Stimulated activated CD4-positive, alpha-beta T cell treated with anti-CD3 and anti-CD28 coated beads, TNF-alpha, amount 100 ng/mL, for 4 hours (primary cell): Measurements from ENCODE around the gene PRPF39.
"Not testable (repeated sequence)": the region's sequence is repeated elsewhere in the genome, so short reads cannot be mapped to it uniquely, and the experiment has no call there.

Experiments
- DNase-seq, 3 experiments: peaks; one replicate each; pipeline ENCODE4 v3.0.0-alpha.2; 2020; ENCODE audit warnings: low read depth in 3 of 3

Gene PRPF39

DNA sequence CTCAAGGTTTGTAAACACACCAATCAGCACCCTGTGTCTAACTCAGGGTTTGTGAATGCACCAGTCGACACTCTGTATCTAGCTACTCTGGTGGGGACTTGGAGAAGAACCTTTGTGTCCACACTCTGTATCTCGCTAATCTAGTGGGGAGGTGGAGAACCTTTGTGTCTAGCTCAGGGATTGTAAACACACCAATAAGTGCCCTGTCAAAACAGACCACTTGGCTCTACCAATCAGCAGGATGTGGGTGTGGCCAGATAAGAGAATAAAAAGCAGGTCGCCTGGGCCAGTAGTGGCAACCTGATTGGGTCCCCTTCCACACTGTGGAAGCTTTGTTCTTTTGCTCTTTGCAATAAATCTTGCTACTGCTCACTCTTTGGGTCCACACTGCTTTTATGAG lies 2.8 kb upstream of the PRPF39 start:
- not testable (repeated sequence) for DNase-seq

DNA sequence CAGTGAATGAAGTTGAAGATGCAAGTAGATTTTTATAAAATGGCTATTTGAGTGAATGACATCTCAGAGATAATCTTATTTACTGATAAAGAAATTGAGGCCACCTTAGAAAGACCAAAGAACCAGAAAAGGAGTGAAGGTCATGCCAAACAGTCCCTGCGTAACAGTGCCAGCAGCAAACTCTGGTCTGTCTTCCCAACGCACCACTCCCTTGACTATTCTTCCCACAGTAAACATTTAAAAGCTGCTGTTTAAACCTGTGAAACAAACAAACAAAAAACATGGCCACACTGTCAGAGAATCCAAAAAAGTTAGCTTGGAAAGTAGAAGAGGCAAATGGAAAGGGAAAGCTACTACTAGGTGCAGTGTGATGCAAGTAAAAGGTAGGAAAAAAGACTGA lies 1.5 kb upstream of the PRPF39 start:
- no peak for DNase-seq

DNA sequence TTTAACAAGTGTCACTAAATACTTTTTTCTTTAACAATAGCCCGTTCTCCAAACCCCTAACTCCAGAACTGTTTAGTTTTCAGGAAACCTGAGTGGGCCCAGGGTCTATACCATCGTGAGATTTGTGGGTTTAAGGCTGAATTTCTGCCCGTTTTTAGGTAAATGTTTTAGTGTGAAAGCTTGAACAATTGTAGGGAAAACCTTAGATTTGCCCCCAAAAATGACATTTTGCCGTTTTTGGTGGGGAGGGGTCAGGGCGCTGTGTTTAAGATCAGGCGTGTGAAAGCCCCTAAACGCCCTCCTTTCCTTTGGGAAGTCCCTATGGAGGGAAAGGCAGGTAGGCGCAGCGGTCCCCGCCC lies 320 bp upstream of the PRPF39 start:
- no peak for DNase-seq

DNA sequence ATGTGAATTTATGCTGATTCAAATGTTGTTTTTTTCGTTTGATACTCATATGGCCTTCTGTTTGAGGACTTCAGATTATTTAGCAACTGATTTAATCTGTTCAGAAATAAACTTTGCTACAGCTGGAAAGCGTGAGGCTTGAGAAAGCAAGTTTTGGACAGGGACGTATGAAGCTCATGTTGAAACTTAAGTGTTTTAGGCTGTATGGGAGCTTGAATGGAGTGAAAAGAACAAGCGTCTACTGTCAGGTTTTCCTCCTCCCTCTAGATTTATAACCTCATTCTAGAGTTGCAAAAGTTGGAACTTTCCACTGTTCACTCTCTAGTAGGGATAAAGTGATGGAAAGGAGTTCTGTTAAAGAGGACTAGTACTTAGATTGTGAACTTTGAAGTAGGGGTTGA lies 1.0 kb downstream of the PRPF39 start:
- DNase-seq = no peak

DNA sequence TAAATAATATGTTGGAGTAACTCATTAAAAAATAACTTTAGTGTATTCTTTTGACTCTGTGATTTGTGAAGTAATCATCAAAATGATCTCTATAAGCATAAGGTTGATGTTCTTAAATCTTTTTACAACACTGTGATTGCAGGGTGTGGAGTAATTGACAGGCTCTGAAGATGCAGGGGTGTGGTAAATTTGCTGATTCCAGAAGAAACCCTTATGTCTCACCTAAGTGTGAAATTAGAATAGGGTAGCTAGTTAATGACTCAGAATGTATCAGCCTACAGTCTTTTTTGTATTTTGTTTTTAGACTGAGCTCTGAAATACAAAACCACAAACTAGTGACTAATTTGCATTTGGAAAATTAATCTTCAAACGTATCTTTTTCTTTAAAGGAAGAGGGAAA lies 5.9 kb downstream of the PRPF39 start:
- no peak for DNase-seq

DNA sequence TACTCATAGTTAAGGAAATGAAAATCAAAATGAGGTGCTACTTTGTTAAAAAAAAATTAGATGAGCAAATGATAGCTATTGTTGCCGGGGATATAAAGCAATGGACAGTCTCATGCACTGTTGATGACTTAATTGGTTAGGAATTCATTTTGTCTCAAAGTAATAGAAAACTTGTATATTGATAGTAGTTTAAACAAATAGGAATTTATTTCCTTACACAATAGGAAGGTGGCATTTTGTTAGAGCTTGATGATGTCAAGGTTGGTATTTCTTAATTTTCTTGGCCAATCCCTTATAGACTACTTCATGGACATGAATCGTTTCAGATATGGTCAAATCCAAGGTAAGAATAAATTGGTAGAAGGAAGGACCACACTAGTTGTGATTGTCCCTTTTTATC lies 7.8 kb downstream of the PRPF39 start:
- no peak for DNase-seq

DNA sequence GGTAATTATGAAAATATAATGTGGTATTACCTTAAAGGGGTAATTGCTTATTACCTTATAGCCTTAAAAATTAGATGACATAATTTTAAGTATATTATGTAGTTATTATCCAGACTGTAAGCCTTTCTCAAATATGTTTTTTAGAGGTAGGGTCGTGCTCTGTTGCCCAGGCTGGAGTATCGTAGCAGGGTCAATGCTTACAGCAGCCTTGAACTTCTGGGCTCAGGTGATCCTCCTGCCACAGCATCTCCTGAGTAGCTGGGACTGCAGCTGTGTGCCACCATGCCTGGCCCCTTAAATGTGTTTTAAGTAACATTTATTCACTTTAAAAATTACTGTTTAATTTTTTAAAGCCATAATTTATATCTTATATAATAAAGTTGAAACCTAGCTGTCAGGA lies 10.4 kb downstream of the PRPF39 start:
- DNase-seq = no peak

DNA sequence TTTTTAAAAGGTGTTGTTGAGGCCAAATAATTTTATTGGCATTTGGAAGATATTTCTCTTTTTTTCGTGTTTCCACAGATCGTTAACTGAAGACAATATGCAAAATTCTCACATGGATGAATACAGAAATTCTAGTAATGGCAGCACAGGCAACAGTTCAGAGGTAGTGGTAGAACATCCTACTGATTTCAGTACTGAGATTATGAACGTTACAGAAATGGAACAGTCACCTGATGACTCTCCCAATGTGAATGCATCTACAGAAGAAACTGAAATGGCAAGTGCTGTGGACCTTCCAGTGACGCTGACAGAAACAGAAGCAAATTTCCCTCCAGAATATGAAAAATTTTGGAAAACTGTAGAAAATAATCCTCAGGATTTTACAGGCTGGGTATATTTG lies 11.2 kb downstream of the PRPF39 start:
- DNase-seq = no peak

DNA sequence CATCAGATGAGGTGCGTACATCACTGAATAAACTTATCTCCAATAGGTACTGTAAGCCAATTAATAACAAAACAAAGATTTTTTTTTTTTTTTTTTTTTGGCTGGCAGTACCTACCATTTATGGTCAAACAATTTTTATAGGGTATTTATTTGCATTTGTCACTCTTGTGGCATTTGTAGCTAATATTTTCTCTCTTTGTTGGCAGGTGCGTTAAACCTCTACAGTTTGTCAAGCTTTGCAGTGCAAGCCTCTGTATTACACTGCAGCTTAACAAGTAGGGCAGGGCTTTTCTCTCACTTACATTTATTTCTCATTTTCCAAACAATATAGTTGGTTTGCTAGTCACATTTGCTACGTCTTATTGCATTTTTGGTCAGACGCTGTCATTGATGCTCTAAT lies 12.3 kb downstream of the PRPF39 start:
- DNase-seq = no peak

DNA sequence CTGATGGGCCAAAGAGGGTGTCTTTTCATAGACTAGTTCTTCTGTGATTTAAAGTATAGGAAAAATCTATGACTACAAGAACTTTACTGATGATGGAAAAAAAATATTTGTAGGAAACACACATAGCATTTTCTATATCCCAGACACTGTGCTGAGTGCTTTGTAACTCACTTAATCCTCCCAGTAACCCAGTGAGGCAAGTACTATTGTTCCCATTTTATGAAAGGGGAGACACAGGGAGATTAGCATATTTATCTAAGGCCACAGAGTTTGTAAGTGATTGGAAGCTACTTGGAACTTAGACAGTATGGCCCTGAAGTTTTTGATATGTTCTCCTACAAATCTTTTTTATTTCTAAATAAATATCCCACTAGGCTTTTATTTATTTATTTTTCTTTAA lies 19.9 kb downstream of the PRPF39 start:
- no peak for DNase-seq

DNA sequence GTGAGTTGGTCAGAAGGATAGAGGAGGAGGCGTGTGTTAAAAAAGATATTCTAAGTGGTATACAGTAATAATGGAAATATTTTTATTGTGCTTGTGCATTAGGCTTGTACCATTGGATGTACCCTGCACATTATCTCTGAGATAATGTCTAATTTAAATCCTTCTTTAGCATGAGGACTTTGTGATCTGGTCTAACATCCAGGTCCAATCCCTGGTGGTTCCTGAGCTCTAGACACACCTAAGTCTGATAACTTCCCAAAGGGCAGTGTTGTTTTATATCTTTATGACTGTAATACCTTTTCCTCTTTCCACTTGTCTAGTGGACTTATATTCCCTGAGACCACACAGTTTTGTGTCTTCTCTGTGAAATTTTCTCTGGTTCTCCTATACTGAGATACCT lies 20.6 kb downstream of the PRPF39 start:
- DNase-seq = no peak

DNA sequence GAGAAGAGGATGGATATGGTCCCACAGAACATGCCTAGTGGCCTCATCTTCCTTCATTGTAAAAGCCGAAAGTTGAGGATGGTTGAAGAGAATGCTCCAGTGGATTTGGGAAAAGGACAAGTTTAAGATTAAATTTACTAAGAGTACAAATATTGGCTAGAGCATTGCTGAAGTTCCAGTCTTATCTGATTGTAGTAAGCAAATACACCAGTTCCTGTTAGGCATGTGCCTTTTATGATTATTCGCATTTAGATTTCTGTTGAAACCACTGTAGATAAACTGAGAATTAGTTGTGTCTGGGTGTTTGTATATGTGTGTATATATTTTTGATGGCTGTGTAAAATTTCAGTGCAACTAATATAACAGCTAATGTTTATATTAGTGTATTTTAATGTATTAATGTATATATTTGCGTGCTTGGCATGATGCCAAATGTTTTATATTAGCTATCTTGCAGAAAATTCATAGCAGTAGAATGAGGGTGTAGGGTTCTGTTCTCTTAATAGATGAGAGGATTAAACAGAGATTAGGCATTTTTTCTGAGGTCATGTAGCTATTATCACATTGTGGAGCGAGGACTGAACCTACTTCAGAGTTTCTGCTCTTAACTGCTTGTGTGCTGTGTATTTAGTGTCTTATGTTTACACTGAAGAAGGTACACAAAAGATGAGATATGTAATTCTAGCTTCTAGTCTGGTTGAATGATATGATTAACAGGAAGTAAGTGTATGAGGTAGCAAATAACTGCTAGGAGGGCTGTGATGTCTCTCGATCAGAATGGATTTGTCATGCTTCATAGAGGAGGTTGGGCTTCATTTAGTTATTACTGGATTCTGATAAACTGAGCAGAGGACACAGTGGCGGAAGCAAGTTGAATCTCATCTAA lies 29.2 kb downstream of the PRPF39 start:
- no peak for DNase-seq

DNA sequence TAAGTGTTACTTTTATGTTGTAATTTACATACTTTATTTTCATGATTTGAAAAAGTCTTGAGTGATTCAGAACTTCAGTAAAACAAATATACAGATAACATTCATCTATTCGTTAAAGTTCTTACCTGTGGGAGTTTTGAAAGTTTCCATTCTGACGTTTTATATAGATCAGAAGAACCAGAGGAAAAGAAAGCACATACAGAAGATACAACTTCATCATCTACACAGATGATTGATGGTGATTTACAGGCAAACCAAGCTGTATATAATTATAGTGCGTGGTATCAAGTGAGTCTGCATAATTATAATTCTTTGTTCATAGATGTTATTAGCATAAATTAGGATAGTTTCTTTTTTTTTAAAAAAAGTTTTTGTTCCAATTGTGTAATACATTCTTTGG lies 30.4 kb downstream of the PRPF39 start:
- DNase-seq = no peak

DNA sequence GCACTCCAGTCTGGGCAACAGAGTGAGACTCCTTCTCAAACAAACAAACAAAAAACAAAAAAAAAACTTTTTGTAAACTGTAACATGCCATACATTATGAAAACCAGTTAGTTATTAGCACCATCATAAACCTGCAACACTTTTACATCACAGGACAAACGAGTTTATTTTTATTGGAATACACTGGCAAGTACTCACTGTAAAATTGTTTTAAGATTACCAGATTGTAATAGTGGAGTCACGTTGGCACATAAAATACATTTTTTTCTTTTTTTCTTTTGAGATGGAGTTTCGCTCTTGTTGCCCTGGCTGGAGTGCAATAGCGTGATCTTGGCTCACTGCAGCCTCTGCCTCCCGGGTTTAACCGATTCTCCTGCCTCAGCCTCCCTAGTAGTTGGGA lies 34.7 kb downstream of the PRPF39 start:
- no peak for DNase-seq

DNA sequence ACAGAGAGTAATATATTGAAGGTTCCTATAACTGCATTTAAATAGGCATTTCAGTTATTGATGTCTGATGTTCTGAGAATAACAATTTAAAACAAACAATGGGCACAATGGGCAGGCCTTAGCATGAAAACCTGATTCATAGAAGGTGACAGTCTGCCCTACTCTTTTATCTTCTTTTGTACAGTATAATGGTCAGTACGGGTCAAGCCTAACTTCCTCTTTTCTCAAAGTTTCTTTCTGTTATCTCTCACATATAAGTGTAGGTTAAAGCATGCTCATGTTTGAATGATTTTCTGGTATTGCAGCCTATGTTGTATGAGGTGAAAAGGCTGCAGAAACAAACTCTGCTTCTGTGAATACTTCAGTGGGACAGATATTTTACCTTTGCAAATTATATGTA lies 36.2 kb downstream of the PRPF39 start:
- DNase-seq = no peak

DNA sequence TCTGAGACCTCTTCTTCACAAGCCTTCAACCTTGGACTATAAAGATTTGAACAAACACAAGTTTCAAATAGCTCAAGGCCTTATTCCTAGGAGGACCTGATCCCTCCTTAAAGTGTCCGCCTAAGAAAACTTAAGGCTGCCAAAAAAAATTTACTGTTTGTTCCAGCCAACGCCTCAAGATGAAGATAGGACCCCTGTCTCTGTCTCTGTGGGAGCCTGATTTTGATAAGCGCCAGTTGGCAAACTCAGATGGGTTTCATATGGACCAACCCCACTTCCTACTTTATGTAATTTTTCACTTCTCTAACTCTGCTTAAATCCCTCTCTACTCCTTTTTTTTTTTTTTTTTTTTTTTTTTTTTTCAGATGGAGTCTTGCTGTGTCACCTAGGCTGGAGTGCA lies 39.4 kb downstream of the PRPF39 start:
- no peak for DNase-seq

DNA sequence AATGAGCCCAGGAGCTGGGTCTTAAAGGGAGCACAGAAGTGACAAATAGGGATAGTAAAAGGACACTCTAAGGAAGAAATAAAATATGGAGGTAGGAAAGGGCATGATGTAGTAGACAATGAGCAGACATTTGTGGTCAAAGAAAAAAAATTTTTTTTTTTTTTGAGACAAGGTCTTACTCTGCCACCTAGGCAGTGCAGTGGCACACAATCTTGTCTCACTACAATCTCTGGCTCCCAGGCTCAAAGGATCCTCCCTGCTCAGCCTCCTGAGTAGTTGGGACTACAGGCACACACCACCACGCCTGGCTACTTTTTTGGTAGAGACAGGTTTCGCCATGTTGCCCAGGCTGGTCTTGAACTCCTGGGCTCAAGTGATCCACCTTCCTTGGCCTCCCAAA lies 41.8 kb downstream of the PRPF39 start:
- no peak for DNase-seq

DNA sequence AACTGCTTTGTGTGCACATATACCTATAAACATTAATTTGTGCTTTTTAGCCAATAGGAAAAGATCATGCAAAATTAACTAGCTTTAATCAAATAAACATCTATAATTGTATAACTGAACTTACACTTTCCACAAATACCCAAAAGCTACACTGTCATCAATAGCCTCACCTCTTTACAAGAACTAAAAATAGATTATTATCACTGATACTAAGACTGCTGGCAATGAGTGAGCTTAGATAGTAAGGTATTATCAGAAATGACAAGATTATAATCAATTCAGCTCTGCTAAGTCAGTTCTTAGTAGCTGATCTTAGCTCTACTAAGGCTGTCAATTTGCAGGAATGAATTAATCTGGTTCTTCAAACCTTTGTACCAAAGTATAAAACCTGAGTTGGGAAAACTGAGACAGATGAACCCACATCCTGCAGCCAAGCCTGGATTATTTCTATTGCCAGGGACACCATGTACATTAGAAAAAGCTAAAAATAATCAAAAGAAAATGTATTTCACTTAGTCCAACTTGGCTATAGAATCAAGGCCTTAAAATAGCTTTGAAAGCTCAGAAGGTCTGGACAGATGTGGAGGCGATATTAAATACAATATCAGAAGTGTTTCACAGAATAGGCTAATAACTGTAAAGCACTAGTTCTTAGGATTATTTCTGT lies 45.2 kb downstream of the PRPF39 start:
- DNase-seq = no peak

DNA sequence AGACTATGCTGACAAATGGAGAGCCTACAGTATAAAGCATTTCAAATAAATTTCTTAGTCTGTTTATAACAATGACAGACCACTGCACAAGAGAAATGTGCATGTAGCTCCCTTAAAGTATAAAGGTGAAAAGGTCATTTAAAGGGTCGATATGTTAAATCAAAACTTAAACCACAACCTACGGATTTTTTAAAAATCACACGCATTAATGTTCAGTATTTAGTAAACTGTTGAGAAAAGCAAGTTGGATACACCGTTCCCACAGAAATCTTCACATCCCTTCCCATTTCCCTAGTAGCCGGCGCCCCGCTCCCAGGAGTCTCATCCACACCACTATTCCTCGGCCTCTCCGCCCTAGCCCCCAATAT lies 49.8 kb downstream of the PRPF39 start:
- DNase-seq = no peak

DNA sequence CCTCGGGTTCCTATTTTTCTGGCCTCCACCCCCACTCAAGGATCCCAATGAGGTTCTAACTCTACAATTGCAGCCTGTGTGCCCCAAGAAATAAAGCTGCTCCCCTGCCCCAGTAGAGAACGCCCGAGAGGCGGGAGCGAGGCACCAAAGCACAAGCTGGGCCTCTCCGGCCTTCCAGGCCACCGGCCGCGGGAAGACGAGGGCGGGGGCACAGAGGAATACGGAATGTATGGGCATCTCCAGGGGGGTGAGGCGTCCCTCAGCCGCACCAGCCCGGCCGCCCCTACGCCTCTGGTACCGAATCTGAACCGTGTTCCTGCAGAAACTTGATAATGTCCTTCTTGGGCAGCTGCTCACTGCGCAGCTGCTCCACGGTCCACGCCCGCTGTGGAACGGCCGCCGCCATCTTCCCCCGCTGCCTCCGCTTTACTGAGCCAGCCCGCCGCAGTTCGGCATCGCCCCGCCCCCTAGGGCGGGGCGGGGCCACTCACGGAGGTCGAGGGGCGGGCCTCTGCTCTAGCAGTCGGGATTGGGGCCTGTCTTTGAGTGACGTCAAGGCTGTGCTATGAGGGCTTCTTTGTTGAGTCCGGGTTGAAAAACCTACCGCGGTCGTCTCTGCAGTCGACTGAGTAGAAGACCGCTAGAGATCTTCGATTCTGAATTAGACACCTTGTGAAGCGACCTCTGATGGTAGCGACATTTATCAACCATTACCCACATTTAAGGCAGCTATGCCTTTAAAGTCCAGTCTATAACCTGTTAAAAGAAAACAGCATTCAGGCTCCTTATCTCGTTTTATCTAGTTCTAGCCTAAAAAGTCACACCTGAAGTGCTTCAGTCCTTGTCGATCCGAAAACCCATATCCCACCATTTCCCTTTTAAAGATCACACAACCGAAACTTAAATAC lies 50.4 kb downstream of the PRPF39 start, which contains the start of gene FKBP3:
Gene FKBP3, minus strand, starts transcription at position 431 of the 908 bp plus-strand sequence. Its CDS starts 25 bp downstream, at position 406.
- DNase-seq = peak; percentile 89 to 91 (median 91)

DNA sequence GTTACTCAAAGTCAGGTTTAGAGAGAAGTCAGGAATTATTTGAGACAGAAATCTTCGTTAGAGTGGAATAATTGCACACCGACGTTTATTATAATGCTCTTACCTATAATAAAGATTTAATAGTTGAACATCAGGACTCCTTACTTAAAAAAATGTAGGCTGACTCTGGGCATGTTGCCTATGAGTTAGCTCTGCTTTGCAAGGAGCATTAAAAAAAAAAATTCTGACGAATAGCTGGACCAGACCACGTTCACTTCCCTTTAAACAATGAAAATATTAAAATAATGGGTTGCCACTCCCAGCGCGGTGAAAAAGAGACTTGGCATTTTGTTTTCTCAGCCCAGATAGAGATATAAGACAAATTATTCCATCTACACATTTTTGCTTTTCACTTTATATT lies 51.2 kb downstream of the PRPF39 start:
- DNase-seq = no peak

DNA sequence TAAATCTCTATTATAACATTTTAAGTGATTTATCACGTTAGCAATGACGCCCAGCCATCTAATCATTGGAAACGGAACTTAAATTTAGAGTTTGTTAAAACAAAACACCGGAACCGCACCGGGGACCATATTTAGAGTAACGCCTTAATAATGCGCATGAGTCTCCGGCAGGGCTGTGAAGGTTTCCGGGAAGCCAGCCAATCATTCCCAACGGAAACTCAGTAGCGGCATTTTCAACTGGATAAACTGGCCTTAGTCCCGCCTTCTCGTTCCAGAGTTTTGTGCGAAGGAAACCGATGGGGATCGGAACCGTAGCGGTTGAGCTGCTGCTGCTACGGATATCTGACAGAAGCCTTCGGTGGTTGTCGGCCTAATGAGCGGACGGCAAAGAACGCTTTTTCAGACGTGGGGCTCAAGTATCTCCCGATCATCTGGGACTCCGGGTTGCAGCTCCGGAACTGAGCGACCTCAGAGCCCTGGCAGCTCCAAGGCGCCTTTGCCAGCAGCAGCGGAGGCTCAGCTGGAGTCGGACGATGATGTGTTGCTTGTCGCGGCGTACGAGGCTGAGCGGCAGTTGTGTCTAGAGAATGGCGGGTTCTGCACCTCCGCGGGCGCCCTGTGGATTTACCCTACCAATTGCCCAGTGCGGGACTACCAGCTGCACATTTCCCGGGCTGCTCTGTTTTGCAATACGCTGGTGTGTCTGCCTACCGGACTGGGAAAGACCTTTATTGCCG lies 51.9 kb downstream of the PRPF39 start, which contains the start of gene FANCM:
Gene FANCM, plus strand, starts transcription at position 272 of the 737 bp plus-strand sequence. Its CDS starts 102 bp downstream, at position 374.
- DNase-seq = peak; percentile 52 to 79 (median 57)
